ENCODE results near the gene PRKCQ. TPM values are rescaled to one million over a fixed set of nuclear protein-coding genes. Genes with fewer than 3 reads are reported as not detected.

Gene PRKCQ
- total RNA-seq, 2 donors from 2014 or later = 0.33 to 6.0 TPM

GRCh38 chr10:6482737-6483357, 97.2 kb downstream of the PRKCQ start:
- Histone ChIP-seq H3K4me1 (no peaks in the 10 kb centered on the region), H3K4me3 (no peak overlapping the region), H3K27me3 (no peaks in the 10 kb centered on the region), H3K9me3 (no peaks in the 10 kb centered on the region), H3K36me3 (replicated peaks in 1 of 2; ENCODE audit: insufficient read depth in 1 of 2, low read depth in 2 of 2) (peaks cover 0 to 2% of the 10 kb centered on the region in 2 donors), H3K27ac (no peak overlapping the region)
- intact Hi-C loops (cut with DNase I) = no loop called here
- 86 to 93% methylated on average over 9 of the region's 9 CpGs for WGBS, 2 donors
- no peak for DNase-seq
- no peak for ATAC-seq
- TF ChIP-seq CTCF (IDR thresholded peaks at IDR 0.05) (no peak), POLR2A (IDR thresholded peaks at IDR 0.05) (no peak)

- Histone ChIP-seq H3K4me1 (no peaks in the 10 kb centered on the region), H3K27me3 (no peaks in the 10 kb centered on the region), H3K9me3 (no peaks in the 10 kb centered on the region), H3K36me3 (replicated peaks in 1 of 2; ENCODE audit: insufficient read depth in 1 of 2, low read depth in 2 of 2) (peaks cover 0 to 2% of the 10 kb centered on the region in 2 donors), H3K4me3 (no peak overlapping the region), H3K27ac (no peak overlapping the region)
- TF ChIP-seq POLR2A (IDR thresholded peaks at IDR 0.05) = no peak
- ATAC-seq (no peak), DNase-seq (no peak)
- WGBS, 2 donors = 94 to 95% methylated on average over 8 of the region's 8 CpGs
- intact Hi-C loops (cut with DNase I) = no loop called here
Measured at GRCh38 chr10:6478722-6479121, 101.4 kb downstream of the PRKCQ start.

- Histone ChIP-seq H3K36me3 (replicated peaks in 1 of 2; ENCODE audit: insufficient read depth in 1 of 2, low read depth in 2 of 2) (peaks cover 0 to 2% of the 10 kb centered on the region in 2 donors), H3K9me3 (no peaks in the 10 kb centered on the region), H3K4me3 (no peak overlapping the region), H3K4me1 (no peaks in the 10 kb centered on the region), H3K27ac (no peak overlapping the region), H3K27me3 (no peaks in the 10 kb centered on the region)
- intact Hi-C loops (cut with DNase I) = no loop called here
- ATAC-seq = no peak
- no peak for DNase-seq
- TF ChIP-seq POLR2A (IDR thresholded peaks at IDR 0.05) (no peak), CTCF (IDR thresholded peaks at IDR 0.05) (no peak)
- WGBS, 2 donors = 64 to 80% methylated on average over 2 of the region's 2 CpGs
Measured at GRCh38 chr10:6476989-6477388, 103.1 kb downstream of the PRKCQ start.

GRCh38 chr10:6474871-6475270, 105.2 kb downstream of the PRKCQ start:
- H3K27ac ChIP-seq = no peak overlapping the region
- no peaks in the 10 kb centered on the region for H3K4me1 ChIP-seq
- H3K36me3 ChIP-seq (replicated peaks in 1 of 2; ENCODE audit: insufficient read depth in 1 of 2, low read depth in 2 of 2) = no peaks in the 10 kb centered on the region
- DNase-seq (no peak), ATAC-seq (no peak)
- H3K4me3 ChIP-seq = no peak overlapping the region
- H3K9me3 ChIP-seq = no peaks in the 10 kb centered on the region
- TF ChIP-seq POLR2A (IDR thresholded peaks at IDR 0.05) (no peak), CTCF (IDR thresholded peaks at IDR 0.05) (no peak)
- WGBS, 2 donors = 88 to 90% methylated on average over 5 of the region's 5 CpGs
- intact Hi-C loops (cut with DNase I) = no loop called here
- H3K27me3 ChIP-seq = no peaks in the 10 kb centered on the region

- Histone ChIP-seq H3K9me3 (no peaks in the 10 kb centered on the region), H3K4me1 (no peaks in the 10 kb centered on the region), H3K27ac (no peak overlapping the region), H3K36me3 (replicated peaks in 1 of 2; ENCODE audit: insufficient read depth in 1 of 2, low read depth in 2 of 2) (no peaks in the 10 kb centered on the region), H3K4me3 (no peak overlapping the region), H3K27me3 (no peaks in the 10 kb centered on the region)
- ATAC-seq = no peak
- intact Hi-C loops (cut with DNase I) = no loop called here
- WGBS, 2 donors = 62 to 83% methylated on average over 6 of the region's 6 CpGs
- TF ChIP-seq CTCF (IDR thresholded peaks at IDR 0.05) = no peak
- no peak for TF ChIP-seq POLR2A (IDR thresholded peaks at IDR 0.05)
- DNase-seq = no peak
Measured at GRCh38 chr10:6473901-6474370, 106.1 kb downstream of the PRKCQ start.

All from body of pancreas (tissue), 4 donors.